GM06990 (cell line): Measurements from ENCODE around the gene STX5.

ENCODE experiments used
- DNase-seq: peaks from one replicate; pipeline ENCODE4 v3.0.0-alpha.2; 2011; ENCODE audit not compliant: insufficient read length; ENCODE audit errors: extremely low read depth
- H3K27me3 ChIP-seq: replicated peaks from 2 replicates; pipeline ENCODE4 v1.6.0; 2011; ENCODE audit warnings: low read length; ENCODE audit not compliant: control insufficient read depth, insufficient read depth
- H3K36me3 ChIP-seq: 2 replicates; pipeline ENCODE4 v1.5.1; 2011; ENCODE audit warnings: low read length; ENCODE audit not compliant: control insufficient read depth, insufficient read depth
- H3K4me3 ChIP-seq: replicated peaks from 2 replicates; pipeline ENCODE4 v1.5.1; 2011; ENCODE audit warnings: low read depth, mild to moderate bottlenecking, control low read depth, low read length
- TF ChIP-seq, protein P1 (sequence below): IDR thresholded peaks from 2 replicates; pipeline ENCODE4 v1.5.1; 2011; ENCODE audit warnings: low read length, control low read depth, mild to moderate bottlenecking, inconsistent platforms; ENCODE audit not compliant: insufficient read depth, poor library complexity, severe bottlenecking

The STX5 gene

GRCh38 chr11:62831520-62832335 is at the start of gene STX5:
TSS of gene STX5 (minus strand) at chr11:62832051. CDS start at chr11:62831243, 808 bp downstream.
- H3K27me3 ChIP-seq, result no peaks in the 10 kb centered on the region
- TF ChIP-seq, protein P1, sequence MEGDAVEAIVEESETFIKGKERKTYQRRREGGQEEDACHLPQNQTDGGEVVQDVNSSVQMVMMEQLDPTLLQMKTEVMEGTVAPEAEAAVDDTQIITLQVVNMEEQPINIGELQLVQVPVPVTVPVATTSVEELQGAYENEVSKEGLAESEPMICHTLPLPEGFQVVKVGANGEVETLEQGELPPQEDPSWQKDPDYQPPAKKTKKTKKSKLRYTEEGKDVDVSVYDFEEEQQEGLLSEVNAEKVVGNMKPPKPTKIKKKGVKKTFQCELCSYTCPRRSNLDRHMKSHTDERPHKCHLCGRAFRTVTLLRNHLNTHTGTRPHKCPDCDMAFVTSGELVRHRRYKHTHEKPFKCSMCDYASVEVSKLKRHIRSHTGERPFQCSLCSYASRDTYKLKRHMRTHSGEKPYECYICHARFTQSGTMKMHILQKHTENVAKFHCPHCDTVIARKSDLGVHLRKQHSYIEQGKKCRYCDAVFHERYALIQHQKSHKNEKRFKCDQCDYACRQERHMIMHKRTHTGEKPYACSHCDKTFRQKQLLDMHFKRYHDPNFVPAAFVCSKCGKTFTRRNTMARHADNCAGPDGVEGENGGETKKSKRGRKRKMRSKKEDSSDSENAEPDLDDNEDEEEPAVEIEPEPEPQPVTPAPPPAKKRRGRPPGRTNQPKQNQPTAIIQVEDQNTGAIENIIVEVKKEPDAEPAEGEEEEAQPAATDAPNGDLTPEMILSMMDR, result no peak
- H3K4me3 ChIP-seq, result peak within 1 kb of the TSS; percentile 87
- peaks cover 24% of the 10 kb centered on the region for H3K36me3 ChIP-seq
- peak; percentile 98 for DNase-seq

DNA sequence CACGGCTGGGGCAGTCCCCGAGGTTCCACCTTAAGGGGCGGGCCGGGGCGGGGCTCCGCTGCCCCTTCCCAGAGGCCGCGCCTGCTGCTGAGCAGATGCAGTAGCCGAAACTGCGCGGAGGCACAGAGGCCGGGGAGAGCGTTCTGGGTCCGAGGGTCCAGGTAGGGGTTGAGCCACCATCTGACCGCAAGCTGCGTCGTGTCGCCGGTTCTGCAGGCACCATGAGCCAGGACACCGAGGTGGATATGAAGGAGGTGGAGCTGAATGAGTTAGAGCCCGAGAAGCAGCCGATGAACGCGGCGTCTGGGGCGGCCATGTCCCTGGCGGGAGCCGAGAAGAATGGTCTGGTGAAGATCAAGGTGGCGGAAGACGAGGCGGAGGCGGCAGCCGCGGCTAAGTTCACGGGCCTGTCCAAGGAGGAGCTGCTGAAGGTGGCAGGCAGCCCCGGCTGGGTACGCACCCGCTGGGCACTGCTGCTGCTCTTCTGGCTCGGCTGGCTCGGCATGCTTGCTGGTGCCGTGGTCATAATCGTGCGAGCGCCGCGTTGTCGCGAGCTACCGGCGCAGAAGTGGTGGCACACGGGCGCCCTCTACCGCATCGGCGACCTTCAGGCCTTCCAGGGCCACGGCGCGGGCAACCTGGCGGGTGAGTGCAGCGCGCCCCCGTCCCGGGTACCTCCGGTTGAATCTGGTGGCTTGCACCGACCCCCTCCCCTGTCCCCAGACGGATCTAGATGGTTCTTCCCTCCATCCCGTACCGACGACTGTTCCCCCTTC is 49.1 kb upstream of the STX5 start, which contains the start of gene SLC3A2:
Gene SLC3A2, plus strand, starts transcription at position 94 of the 776 bp plus-strand sequence. Its CDS starts 128 bp downstream, at position 222.
- Histone ChIP-seq H3K36me3 (peaks cover 23% of the 10 kb centered on the region), H3K27me3 (no peaks in the 10 kb centered on the region), H3K4me3 (peak within 1 kb of the TSS; percentile 70)
- TF ChIP-seq, protein P1, result peak; percentile 90
- peak; percentile 92 for DNase-seq

GRCh38 chr11:62880231-62880802 is 48.5 kb upstream of the STX5 start:
- Histone ChIP-seq H3K36me3 (peaks cover 18% of the 10 kb centered on the region), H3K4me3 (peak overlapping the region; percentile 70), H3K27me3 (no peaks in the 10 kb centered on the region)
- no peak for DNase-seq
- TF ChIP-seq, protein P1, result no peak

DNA sequence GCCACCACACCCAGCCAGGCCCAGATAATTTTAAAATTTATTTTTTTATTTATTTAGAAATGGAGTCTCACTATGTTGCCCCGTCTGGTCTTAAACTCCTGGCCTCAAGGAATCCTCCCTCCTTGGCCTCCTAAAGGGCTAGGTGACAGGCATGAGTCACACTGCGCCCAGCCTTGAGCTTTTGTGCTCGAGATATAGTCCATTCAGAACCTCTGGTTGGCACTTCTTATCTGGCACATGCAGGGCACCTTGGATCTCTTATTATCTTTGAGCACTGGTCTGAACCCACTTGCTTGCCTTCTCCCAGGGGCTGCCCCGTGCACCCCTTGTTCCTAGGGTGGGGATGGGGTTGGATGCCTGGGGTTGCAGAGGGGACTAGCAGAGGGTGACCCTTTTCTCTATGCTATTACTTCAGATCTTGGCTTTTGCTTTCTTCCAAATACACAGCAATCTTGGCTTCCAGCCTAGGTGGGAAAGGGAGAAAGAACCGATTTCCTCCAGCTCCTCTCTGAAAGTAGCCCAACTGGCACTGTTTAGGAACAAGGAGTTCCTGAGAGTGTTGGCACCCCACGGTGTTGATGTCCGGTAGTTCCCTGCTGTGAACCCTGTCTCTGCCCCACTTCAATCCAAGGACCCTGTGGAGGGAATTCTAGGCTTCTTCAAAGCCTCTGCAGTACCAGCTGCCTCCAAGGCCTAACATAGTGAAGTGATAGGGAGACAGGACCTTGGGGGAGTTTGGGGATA is 47.6 kb upstream of the STX5 start:
- DNase-seq, result no peak
- H3K4me3 ChIP-seq, result no peak overlapping the region
- H3K36me3 ChIP-seq, result peaks cover 12% of the 10 kb centered on the region
- H3K27me3 ChIP-seq, result no peaks in the 10 kb centered on the region
- TF ChIP-seq, protein P1, result no peak

- TF ChIP-seq, protein P1, result no peak
- peaks cover 4% of the 10 kb centered on the region for H3K36me3 ChIP-seq
- DNase-seq, result no peak
- H3K4me3 ChIP-seq, result no peak overlapping the region
- H3K27me3 ChIP-seq, result no peaks in the 10 kb centered on the region
Observed at GRCh38 chr11:62876712-62877111, 44.9 kb upstream of the STX5 start.
